SK-N-SH treated with all-trans-retinoic acid at 6 μM for 48 hours (cell line): Measurements from ENCODE around the gene ANKRD55.

ENCODE experiments used
- BACH2 ChIP-seq: fragments of 250-450 bp; sonication (Bioruptor Pico); IDR thresholded peaks from 2 replicates; pipeline ENCODE4 v1.9.0; 2021; ENCODE audit warnings: mild to moderate bottlenecking, borderline replicate concordance
- ZFP30 ChIP-seq: fragments of 450-650 bp; formaldehyde crosslinking; IDR thresholded peaks from 2 replicates; pipeline ENCODE4 v1.5.0; 2022; ENCODE audit warnings: mild to moderate bottlenecking, moderate library complexity

GRCh38 chr5:56185768-56186311, 47.3 kb downstream of the ANKRD55 start:
- no peak for TF ChIP-seq ZFP30
- no peak for TF ChIP-seq BACH2 (CRISPR knock-in tag)
